ENCODE measurements around the gene TNFRSF18.
A peak's percentile ranks its signal among the peaks of the same experiment; 100 is the strongest.
"Not testable (repeated sequence)": the region's sequence is repeated elsewhere in the genome, so short reads cannot be mapped to it uniquely, and the experiment has no call there.

Gene TNFRSF18

GRCh38 chr1:1196431-1197187 is 9.8 kb downstream of the TNFRSF18 start:
- DNase-seq, result peak; percentile 14

GRCh38 chr1:1195726-1196125 is 10.7 kb downstream of the TNFRSF18 start:
- not testable (repeated sequence) for DNase-seq

- no peak for DNase-seq
Measured at GRCh38 chr1:1194723-1195122, 11.7 kb downstream of the TNFRSF18 start.

GRCh38 chr1:1191734-1192133 is 14.7 kb downstream of the TNFRSF18 start:
- no peak for DNase-seq

- DNase-seq, result no peak
Measured at GRCh38 chr1:1189111-1189510, 17.3 kb downstream of the TNFRSF18 start.

GRCh38 chr1:1187938-1188337 is 18.5 kb downstream of the TNFRSF18 start:
- DNase-seq, result no peak

GRCh38 chr1:1185101-1185765 is 21.2 kb downstream of the TNFRSF18 start:
- no peak for DNase-seq

- no peak for DNase-seq
Measured at GRCh38 chr1:1183833-1184775, 22.3 kb downstream of the TNFRSF18 start.

GRCh38 chr1:1183221-1183747 is 23.1 kb downstream of the TNFRSF18 start:
- DNase-seq, result no peak

- DNase-seq, result no peak
Measured at GRCh38 chr1:1182491-1183220, 23.7 kb downstream of the TNFRSF18 start.

GRCh38 chr1:1181938-1182410 is 24.4 kb downstream of the TNFRSF18 start:
- DNase-seq, result no peak

- DNase-seq, result no peak
Measured at GRCh38 chr1:1181129-1181937, 25.1 kb downstream of the TNFRSF18 start.

- no peak for DNase-seq
Measured at GRCh38 chr1:1179983-1180861, 26.2 kb downstream of the TNFRSF18 start.

GRCh38 chr1:1179346-1179982 is 26.9 kb downstream of the TNFRSF18 start:
- DNase-seq, result no peak

- peak; percentile 12 for DNase-seq
Measured at GRCh38 chr1:1178794-1179331, 27.5 kb downstream of the TNFRSF18 start.

- DNase-seq, result no peak
Measured at GRCh38 chr1:1177452-1178206, 28.8 kb downstream of the TNFRSF18 start.

GRCh38 chr1:1176931-1177330 is 29.5 kb downstream of the TNFRSF18 start:
- no peak for DNase-seq

GRCh38 chr1:1176063-1176761 is 30.2 kb downstream of the TNFRSF18 start:
- not testable (repeated sequence) for DNase-seq

Measured in activated CD8-positive, alpha-beta memory T cell treated with anti-CD3 and anti-CD28 coated beads, Interleukin-2, amount 50 U/mL, for 4 hours (primary cell).